ENCODE measurements around the gene RMDN3. TPM values are rescaled to one million over a fixed set of nuclear protein-coding genes. Genes with fewer than 3 reads are reported as not detected.

RMDN3 gene
- total RNA-seq (2016; rRNA removed; fragmentation: Illumina TruSeq; extraction: Trizol): 10.5 and 19.5 TPM in 2 replicates
- total RNA-seq (2016; cell fraction: cytosol; rRNA removed; fragmentation: Illumina TruSeq; extraction: Trizol; ENCODE audit: low read depth): 18.0 and 20.7 TPM in 2 replicates
- total RNA-seq (2016; cell fraction: insoluble cytoplasmic fraction; rRNA removed; fragmentation: Illumina TruSeq; extraction: Trizol): 7.9 and 18.6 TPM in 2 replicates
- 10.4 and 11.1 TPM in 2 replicates for total RNA-seq (2016; cell fraction: membrane; rRNA removed; fragmentation: Illumina TruSeq; extraction: Trizol)
- 22.7 and 25.4 TPM in 2 replicates for total RNA-seq (2016; cell fraction: nucleus; rRNA removed; fragmentation: Illumina TruSeq; extraction: Trizol)
- polyA plus RNA-seq (2011; rRNA removed): 16.8 and 18.2 TPM in 2 replicates
- 17.5 and 19.5 TPM in 2 replicates for polyA plus RNA-seq (2011; cell fraction: cytosol; rRNA removed)
- 16.1 and 22.7 TPM in 2 replicates for polyA plus RNA-seq (2011; cell fraction: nucleus; rRNA removed)
- 19.5 and 21.1 TPM in 2 replicates for polyA plus RNA-seq (2012)
- 5.8 and 6.1 TPM in 2 replicates for polyA plus RNA-seq (2016; cell fraction: cytosol; fragmentation: Illumina TruSeq; extraction: Trizol; ENCODE audit: low read depth)
- polyA plus RNA-seq (2016; cell fraction: insoluble cytoplasmic fraction; fragmentation: Illumina TruSeq; extraction: Trizol; ENCODE audit: low read depth): 15.7 and 17.8 TPM in 2 replicates
- 11.2 and 11.3 TPM in 2 replicates for polyA plus RNA-seq (2016; cell fraction: membrane; fragmentation: Illumina TruSeq; extraction: Trizol; ENCODE audit: low read depth)
- 60.2 and 62.0 TPM in 2 replicates for polyA plus RNA-seq (2016; cell fraction: nucleus; fragmentation: Illumina TruSeq; extraction: Trizol; ENCODE audit: insufficient read depth, low read depth)
- 12.7 and 29.0 TPM in 2 replicates for polyA minus RNA-seq (2011; rRNA and poly(A)+ RNA removed; ENCODE audit: low replicate concordance)
- polyA minus RNA-seq (2011; cell fraction: cytosol; rRNA and poly(A)+ RNA removed): 12.9 and 13.8 TPM in 2 replicates
- polyA minus RNA-seq (2011; cell fraction: nucleus; rRNA and poly(A)+ RNA removed): 10.2 and 11.7 TPM in 2 replicates
- Bru-seq, nascent RNA: percentile 61 among the genes with signal in this experiment
- percentile 77 among the genes with signal in this experiment for BruChase-seq, experiment 1, labeled RNA remaining after a 6-hour chase
- percentile 79 among the genes with signal in this experiment for BruChase-seq, experiment 2, labeled RNA remaining after a 2-hour chase
- long read RNA-seq, experiment 1, transcript RMDN3-202 (13 exons, 2,251 nt): major isoform, 26 of 43 reads
- long read RNA-seq, experiment 1, partial matches to known transcripts: 2 of 43 reads
- long read RNA-seq, experiment 1, other reads (novel, unspliced or antisense): 14 of 43 reads
- long read RNA-seq, experiment 2, transcript RMDN3-202 (13 exons, 2,251 nt): major isoform, 22 of 57 reads
- long read RNA-seq, experiment 2, partial matches to known transcripts: 13 of 57 reads
- long read RNA-seq, experiment 2, other reads (novel, unspliced or antisense): 20 of 57 reads

- intact Hi-C loops (cut with micrococcal nuclease; ENCODE audit: unreplicated experiment) (loop anchor here (10.0 kb wide), 1 partner anchor 160 kb away; the partner anchor contains the start of gene KNL1), in situ Hi-C loops (cut with HindIII; ENCODE audit: extremely low pct_ligation_motif_present, low pct_unique_long_range_greater_than_20kb) (no loop called here)
- TSS peak; percentile 100 for BruUV-seq (replicated peaks)
- ATAC-seq (peak; percentile 87), FAIRE-seq (no peak), DNase-seq (ENCODE audit: low spot score) (peak; percentile 77)
- peak within 1 kb of the TSS; percentile 84 for H3K27ac ChIP-seq (ENCODE audit: extremely low read length, insufficient read depth, low read length)
- H3K27me3 ChIP-seq (ENCODE audit: control insufficient read depth in 1 of 2, insufficient read depth in 2 of 2, low read length in 2 of 2): no peaks in the 10 kb centered on the region
- ChIA-PET CTCF (ENCODE audit: low intra/inter-chr PET ratio, low total read pairs) (no interaction called here), POLR2A (no interaction called here)
- no peak within 1 kb of the TSS for H2AFZ ChIP-seq (ENCODE audit: low read length)
- peaks cover 54% of the 10 kb centered on the region for H3K4me1 ChIP-seq (ENCODE audit: insufficient read depth, low read length)
- H3K9ac ChIP-seq (ENCODE audit: insufficient read depth, low read depth, low read length): peak within 1 kb of the TSS; percentile 87
- H3K4me2 ChIP-seq (ENCODE audit: low read depth, low read length): peak within 1 kb of the TSS; percentile 84
- H3K36me3 ChIP-seq (replicated peaks in 1 of 2; ENCODE audit: control insufficient read depth in 1 of 2, insufficient read depth in 2 of 2, low read length in 2 of 2): peaks cover 8 to 19% of the 10 kb centered on the region in 2 experiments
- WGBS (ENCODE audit: low lambda C conversion rate): 37% methylated on average over 17 of the region's 66 CpGs
- peak within 1 kb of the TSS; percentile 83 to 98 (median 89) for H3K4me3 ChIP-seq (replicated peaks in 1 of 3; ENCODE audit: insufficient read depth in 1 of 3, low read depth in 2 of 3, low read length in 3 of 3)
- no peaks in the 10 kb centered on the region for H3K9me3 ChIP-seq (ENCODE audit: low read length)
- peaks cover 30% of the 10 kb centered on the region for H3K79me2 ChIP-seq (ENCODE audit: insufficient read depth, low read length)
- no peaks in the 10 kb centered on the region for H4K20me1 ChIP-seq (ENCODE audit: insufficient read depth, low read length)
- peak; percentile 88; the same call in 1 of the 2 replicates for TF ChIP-seq SIN3A (IDR thresholded peaks at IDR 0.05; ENCODE audit: borderline replicate concordance, low read depth, low read length)
- TF ChIP-seq CHD4 (IDR thresholded peaks at IDR 0.05; ENCODE audit: borderline replicate concordance, low read length): no peak
- TF ChIP-seq ZNF83 (CRISPR knock-in tag; IDR thresholded peaks at IDR 0.05; ENCODE audit: borderline replicate concordance): no peak
- TF ChIP-seq ZBED4 (CRISPR knock-in tag; IDR thresholded peaks at IDR 0.05; ENCODE audit: borderline replicate concordance): no peak
- TF ChIP-seq TCF12 (IDR thresholded peaks at IDR 0.05): no peak
- no peak for TF ChIP-seq TCF12 (CRISPR knock-in tag; IDR thresholded peaks at IDR 0.05)
- TF ChIP-seq TOE1 (CRISPR knock-in tag; IDR thresholded peaks at IDR 0.05): no peak
- peak; percentile 66; the same call in 1 of the 2 replicates for TF ChIP-seq ZNF782 (CRISPR knock-in tag; IDR thresholded peaks at IDR 0.05; ENCODE audit: borderline replicate concordance)
- TF ChIP-seq HOXA9 (CRISPR knock-in tag; IDR thresholded peaks at IDR 0.05; ENCODE audit: borderline replicate concordance): no peak
- TF ChIP-seq NPAS2 (CRISPR knock-in tag; IDR thresholded peaks at IDR 0.05; ENCODE audit: borderline replicate concordance): no peak
- TF ChIP-seq AGO2 (optimal IDR thresholded peaks at IDR 0.05; ENCODE audit: low read depth, low read length): peak; percentile 50
- peak; percentile 71; the same call in 1 of the 2 replicates for TF ChIP-seq ERF (CRISPR knock-in tag; IDR thresholded peaks at IDR 0.05)
- no peak for TF ChIP-seq NFE2L2 (IDR thresholded peaks at IDR 0.05; ENCODE audit: low read length)
- TF ChIP-seq NFIB (CRISPR knock-in tag; IDR thresholded peaks at IDR 0.05; ENCODE audit: borderline replicate concordance): no peak
These were observed at the start of gene RMDN3 for GRCh38 chr15:40754883-40755811. Gene RMDN3 (minus strand): TSS chr15:40755254. CDS start chr15:40754783, 471 bp downstream.

All from HepG2 (cell line).